HepG2 (cell line): Measurements from ENCODE around the gene TBC1D1. TPM values are rescaled to one million over a fixed set of nuclear protein-coding genes. Genes with fewer than 3 reads are reported as not detected.

Experiments used
- ARID2 ChIP-seq: sonication (generic); formaldehyde crosslinking; IDR thresholded peaks from 2 replicates; pipeline ENCODE4 v1.8.1; 2022; ENCODE audit warnings: mild to moderate bottlenecking, missing genetic modification reagents, borderline replicate concordance
- ATF7-NPFF ChIP-seq: sonication (generic); formaldehyde crosslinking; IDR thresholded peaks from 2 replicates; pipeline ENCODE4 v1.8.1; 2023; ENCODE audit warnings: mild to moderate bottlenecking, low read depth, missing genetic modification reagents, moderate library complexity
- CCAR2 ChIP-seq: fragments of 200-400 bp; formaldehyde crosslinking; optimal IDR thresholded peaks from 2 replicates; pipeline ENCODE3; 2018; ENCODE audit warnings: low read depth, mild to moderate bottlenecking, low read length, moderate library complexity
- KAT8 ChIP-seq: IDR thresholded peaks from 2 replicates; pipeline ENCODE4 v1.6.1; 2016; ENCODE audit warnings: missing genetic modification reagents, missing compliant biosample characterization
- LRRFIP1 ChIP-seq: sonication (generic); formaldehyde crosslinking; conservative IDR thresholded peaks from 2 replicates; pipeline ENCODE4 v1.4.0; 2020; ENCODE audit warnings: missing genetic modification reagents
- PRMT3 ChIP-seq: sonication (generic); formaldehyde crosslinking; IDR thresholded peaks from 2 replicates; pipeline ENCODE4 v1.8.1; 2022; ENCODE audit warnings: low read depth, mild to moderate bottlenecking, moderate library complexity, missing genetic modification reagents, borderline replicate concordance
- RBM22 ChIP-seq: fragments of 200-400 bp; formaldehyde crosslinking; optimal IDR thresholded peaks from 2 replicates; pipeline ENCODE3; 2017; ENCODE audit warnings: mild to moderate bottlenecking, low read length, moderate library complexity
- SP4 ChIP-seq: sonication (generic); formaldehyde crosslinking; IDR thresholded peaks from 2 replicates; pipeline ENCODE4 v1.8.1; 2023; ENCODE audit warnings: mild to moderate bottlenecking, missing genetic modification reagents
- TBP ChIP-seq: sonication (generic); formaldehyde crosslinking; IDR thresholded peaks from 2 replicates; pipeline ENCODE4 v1.5.0; 2020; ENCODE audit warnings: missing genetic modification reagents
- TCF7 ChIP-seq: sonication (generic); IDR thresholded peaks from 2 replicates; pipeline ENCODE4 v1.6.1; 2016; ENCODE audit warnings: antibody characterized with exemption, low read depth
- TERF1 ChIP-seq: sonication (generic); formaldehyde crosslinking; IDR thresholded peaks from 2 replicates; pipeline ENCODE4 v1.8.0; 2022; ENCODE audit warnings: mild to moderate bottlenecking, missing genetic modification reagents, moderate library complexity
- TFDP1 ChIP-seq: IDR thresholded peaks from 2 replicates; pipeline ENCODE4 v1.6.1; 2016; ENCODE audit warnings: missing compliant biosample characterization, missing genetic modification reagents, borderline replicate concordance
- ZBTB3 ChIP-seq: sonication (generic); formaldehyde crosslinking; IDR thresholded peaks from 2 replicates; pipeline ENCODE4 v1.4.0; 2020; ENCODE audit warnings: low read depth, mild to moderate bottlenecking, moderate library complexity, missing genetic modification reagents, borderline replicate concordance
- ZNF562 ChIP-seq: sonication (generic); formaldehyde crosslinking; IDR thresholded peaks from 2 replicates; pipeline ENCODE4 v1.8.0; 2022; ENCODE audit warnings: missing genetic modification reagents, borderline replicate concordance
- ZNF646 ChIP-seq: sonication (generic); formaldehyde crosslinking; IDR thresholded peaks from 2 replicates; pipeline ENCODE4 v1.9.0; 2021; ENCODE audit warnings: mild to moderate bottlenecking, missing genetic modification reagents
- ZNF740 ChIP-seq: sonication (generic); formaldehyde crosslinking; IDR thresholded peaks from 2 replicates; pipeline ENCODE4 v1.4.0; 2020; ENCODE audit warnings: missing genetic modification reagents
- ZNF773 ChIP-seq: sonication (generic); formaldehyde crosslinking; IDR thresholded peaks from 2 replicates; pipeline ENCODE4 v1.4.0; 2020; ENCODE audit warnings: missing genetic modification reagents, borderline replicate concordance
- ZNF782 ChIP-seq: sonication (generic); formaldehyde crosslinking; IDR thresholded peaks from 2 replicates; pipeline ENCODE4 v1.4.0; 2020; ENCODE audit warnings: missing genetic modification reagents, mild to moderate bottlenecking, borderline replicate concordance
- ZSCAN21 ChIP-seq: sonication (generic); formaldehyde crosslinking; IDR thresholded peaks from 2 replicates; pipeline ENCODE4 v1.8.0; 2022; ENCODE audit warnings: mild to moderate bottlenecking, missing genetic modification reagents, moderate library complexity, borderline replicate concordance
- polyA plus RNA-seq, 8 experiments: library from polyadenylated mRNA; depleted of rRNA in 3 of 8; stranded (reverse) in 7 of 8; unstranded in 1 of 8; fragments of >200 nt; fragmentation: Illumina TruSeq in 4 of 8; extraction: Trizol in 4 of 8; gene quantifications; 2 replicates each; pipeline versions ENCODE4 v1.2.1 to v1.2.3, GENCODE V29; 2011 to 2016; ENCODE audit warnings: low read depth in 4 of 8, missing spikeins in 1 of 8, mixed read lengths in 1 of 8; ENCODE audit not compliant: insufficient read depth in 1 of 8
- total RNA-seq, 5 experiments: library from RNA; depleted of rRNA; stranded (reverse); fragments of >200 nt; fragmentation: Illumina TruSeq; extraction: Trizol; gene quantifications; 2 replicates each; pipeline ENCODE4 v1.2.3, GENCODE V29; 2016; ENCODE audit warnings: low read depth in 1 of 5

TBC1D1 gene
- total and polyA plus RNA-seq, 2 of the 13 experiments (the other 11 are each of a cell fraction or from before 2014, with no cell fraction given) = 37.3 to 62.8 TPM

GRCh38 chr4:37958932-37959331 lies 68.0 kb downstream of the TBC1D1 start (continued):
- TF ChIP-seq PRMT3 (CRISPR knock-in tag) = no peak
- TF ChIP-seq SP4 = no peak
- no peak for TF ChIP-seq ZNF773 (CRISPR knock-in tag)
- no peak for TF ChIP-seq ZBTB3 (CRISPR knock-in tag)
- no peak for TF ChIP-seq CCAR2
- TF ChIP-seq ZNF562 (CRISPR knock-in tag) = no peak
- TF ChIP-seq TFDP1 (CRISPR knock-in tag) = no peak
- TF ChIP-seq TERF1 (CRISPR knock-in tag) = no peak
- TF ChIP-seq ZSCAN21 (CRISPR knock-in tag) = no peak
- no peak for TF ChIP-seq ZNF740
- peak; percentile 52; the same call in 1 of the 2 replicates for TF ChIP-seq TCF7
- no peak for TF ChIP-seq ARID2 (CRISPR knock-in tag)
- no peak for TF ChIP-seq ZNF782 (CRISPR knock-in tag)
- TF ChIP-seq KAT8 (CRISPR knock-in tag) = 0 out of 2 replicates have a peak, but pooled peaks have one; percentile 21
- no peak for TF ChIP-seq TBP (CRISPR knock-in tag)
- TF ChIP-seq ZNF646 (CRISPR knock-in tag) = no peak
- TF ChIP-seq LRRFIP1 (CRISPR knock-in tag) = no peak
- TF ChIP-seq ATF7-NPFF (CRISPR knock-in tag) = no peak
- no peak for TF ChIP-seq RBM22
